ENCODE results near the gene TLE4.

The TLE4 gene

GRCh38 chr9:79571309-79572031 lies at the start of gene TLE4:
Gene TLE4 (plus strand): TSS chr9:79571965. CDS start chr9:79572791, 826 bp downstream.
- peak; percentile 100 for DNase-seq

- DNase-seq = no peak
Observed at GRCh38 chr9:79522793-79523192, 49.0 kb upstream of the TLE4 start.

- DNase-seq = no peak
Observed at GRCh38 chr9:79524266-79524665, 47.5 kb upstream of the TLE4 start.

- DNase-seq = no peak
Observed at GRCh38 chr9:79526149-79526672, 45.6 kb upstream of the TLE4 start.

GRCh38 chr9:79535534-79535933 lies 36.2 kb upstream of the TLE4 start:
- no peak for DNase-seq

- no peak for DNase-seq
Observed at GRCh38 chr9:79537838-79538237, 33.9 kb upstream of the TLE4 start.

GRCh38 chr9:79542735-79543620 lies 28.8 kb upstream of the TLE4 start:
- DNase-seq = no peak

GRCh38 chr9:79544375-79544774 lies 27.4 kb upstream of the TLE4 start:
- peak; percentile 21 for DNase-seq

GRCh38 chr9:79551586-79551985 lies 20.2 kb upstream of the TLE4 start:
- no peak for DNase-seq

GRCh38 chr9:79551994-79552393 lies 19.8 kb upstream of the TLE4 start:
- no peak for DNase-seq

- no peak for DNase-seq
Observed at GRCh38 chr9:79555474-79556089, 16.2 kb upstream of the TLE4 start.

GRCh38 chr9:79559495-79560181 lies 12.1 kb upstream of the TLE4 start:
- no peak for DNase-seq

GRCh38 chr9:79562749-79563386 lies 8.9 kb upstream of the TLE4 start:
- no peak for DNase-seq

GRCh38 chr9:79564105-79564504 lies 7.7 kb upstream of the TLE4 start:
- no peak for DNase-seq

GRCh38 chr9:79565245-79565644 lies 6.5 kb upstream of the TLE4 start:
- DNase-seq = no peak

- no peak for DNase-seq
Observed at GRCh38 chr9:79567671-79568098, 4.1 kb upstream of the TLE4 start.

- no peak for DNase-seq
Observed at GRCh38 chr9:79568337-79569101, 3.2 kb upstream of the TLE4 start.

- no peak for DNase-seq
Observed at GRCh38 chr9:79569814-79570447, 1.8 kb upstream of the TLE4 start.

- peak; percentile 21 for DNase-seq
Observed at GRCh38 chr9:79570448-79571308, 1.1 kb upstream of the TLE4 start.

- no peak for DNase-seq
Observed at GRCh38 chr9:79572032-79572607, 355 bp downstream of the TLE4 start.
